ENCODE data around the gene ZNF385D.

GRCh38 chr3:21587894-21588293, 163.1 kb downstream of the ZNF385D start:
- TF ChIP-seq CTCF (conservative IDR thresholded peaks at IDR 0.05 in 1 of 2, IDR thresholded peaks at IDR 0.05 in 1 of 2; ENCODE audit: extremely low read depth in 1 of 2, insufficient read depth in 1 of 2, low read depth in 1 of 2, low read length in 2 of 2) (no peak), EZH2 (IDR thresholded peaks at IDR 0.05; ENCODE audit: borderline replicate concordance, low read length) (no peak)

Measured in mammary epithelial cell (primary cell).